T-helper 2 cell (primary cell): ENCODE results near the gene PAX8.

Experiments used
- DNase-seq, 5 experiments: peaks; one replicate each; pipeline versions ENCODE4 v3.0.0 to v3.0.0-alpha.2; 2012 to 2022

The PAX8 gene

GRCh38 chr2:113181258-113182051 is 97.3 kb downstream of the PAX8 start:
- peak in 1 of 5 experiments; percentile 67 for DNase-seq

GRCh38 chr2:113180131-113180946 is 98.4 kb downstream of the PAX8 start:
- DNase-seq, result no peak

GRCh38 chr2:113179446-113180045 is 99.2 kb downstream of the PAX8 start:
- no peak for DNase-seq

- peak in 1 of 5 experiments; percentile 54 for DNase-seq
Observed at GRCh38 chr2:113178891-113179290, 99.8 kb downstream of the PAX8 start.

GRCh38 chr2:113178069-113178746 is 100.5 kb downstream of the PAX8 start:
- DNase-seq, result no peak

GRCh38 chr2:113176696-113177355 is 101.9 kb downstream of the PAX8 start:
- no peak for DNase-seq

GRCh38 chr2:113175736-113176695 is 102.7 kb downstream of the PAX8 start:
- DNase-seq, result peak in 1 of 5 experiments; percentile 67

- DNase-seq, result peak in 3 of 5 experiments; percentile 51 to 98 (median 79)
Observed at GRCh38 chr2:113175042-113175628, 103.6 kb downstream of the PAX8 start.

GRCh38 chr2:113174376-113174750 is 104.4 kb downstream of the PAX8 start:
- peak in 1 of 5 experiments; percentile 49 for DNase-seq

- peak; percentile 62 to 99 (median 79) for DNase-seq
Observed at GRCh38 chr2:113173542-113174375, 105.0 kb downstream of the PAX8 start, which contains the start of gene PSD4. Gene PSD4 (plus strand): TSS chr2:113173971. CDS start chr2:113182457, 8,486 bp downstream.

GRCh38 chr2:113172721-113173541 is 105.8 kb downstream of the PAX8 start:
- DNase-seq, result no peak

GRCh38 chr2:113171334-113172075 is 107.2 kb downstream of the PAX8 start:
- no peak for DNase-seq

GRCh38 chr2:113169586-113169985 is 109.1 kb downstream of the PAX8 start:
- no peak for DNase-seq

- DNase-seq, result peak in 2 of 5 experiments; percentile 49 to 89
Observed at GRCh38 chr2:113169002-113169530, 109.7 kb downstream of the PAX8 start.

GRCh38 chr2:113167962-113168340 is 110.8 kb downstream of the PAX8 start:
- no peak for DNase-seq

GRCh38 chr2:113167115-113167932 is 111.4 kb downstream of the PAX8 start:
- peak in 1 of 5 experiments; percentile 79 for DNase-seq
